ENCODE results near the gene SCN10A.

The SCN10A gene

DNA sequence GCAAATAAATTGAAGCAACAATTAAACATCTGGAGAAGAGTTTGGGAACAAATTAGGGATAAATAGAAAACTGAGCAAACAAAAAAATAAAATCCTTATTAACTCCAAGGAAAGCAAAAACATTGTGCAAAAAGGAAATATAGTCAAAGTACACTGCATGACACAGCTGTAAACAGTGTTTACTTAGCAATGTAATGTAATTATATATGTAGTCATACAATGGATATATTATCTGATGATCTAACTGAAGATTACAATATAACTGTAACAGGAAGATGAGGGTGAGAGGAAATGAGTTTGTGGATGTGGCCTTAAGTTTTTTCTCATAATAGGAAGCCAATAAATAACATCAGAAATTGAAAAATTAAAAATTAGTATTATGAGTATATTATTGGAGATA lies 42.5 kb downstream of the SCN10A start:
- no peak for DNase-seq (ENCODE audit: low read depth)

DNA sequence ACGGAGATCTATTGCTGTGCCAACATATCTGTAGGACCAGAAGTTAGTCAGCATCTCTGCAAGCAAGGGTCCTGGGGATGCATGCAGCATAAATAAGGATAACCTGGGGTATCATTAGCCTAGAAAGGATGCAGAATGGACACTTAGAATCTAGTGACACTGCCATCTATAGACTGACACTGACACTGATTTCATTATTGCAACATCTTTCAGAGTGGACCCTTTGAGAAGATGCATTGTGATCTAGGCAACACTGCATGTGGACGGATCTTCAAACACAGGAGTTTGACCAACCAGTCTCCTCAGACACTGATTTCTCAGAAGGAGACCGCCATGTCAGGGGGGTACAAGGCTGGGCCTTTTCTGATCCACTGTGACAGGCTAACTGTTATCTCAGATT lies 52.4 kb downstream of the SCN10A start:
- DNase-seq (ENCODE audit: low read depth), result no peak

DNA sequence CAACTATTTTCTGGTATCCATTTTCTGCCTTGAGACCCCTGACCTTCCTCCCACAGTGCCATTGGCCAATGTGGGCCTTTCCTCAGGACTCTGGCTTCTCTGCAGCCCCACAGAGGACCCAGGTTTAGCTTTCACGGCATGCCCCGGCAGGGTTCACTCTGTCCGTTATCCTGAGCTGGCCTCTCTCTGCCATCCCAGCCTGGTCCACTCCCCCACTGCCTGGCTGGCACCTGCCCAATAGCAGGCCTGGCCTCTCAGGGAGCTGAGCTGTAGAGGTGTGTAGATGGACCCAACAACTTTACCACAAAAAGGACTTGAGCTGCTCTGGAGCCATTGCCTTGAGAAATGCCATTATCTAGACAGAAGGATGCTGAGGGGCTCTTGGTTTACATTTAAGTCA lies 57.5 kb downstream of the SCN10A start:
- DNase-seq (ENCODE audit: low read depth), result no peak

DNA sequence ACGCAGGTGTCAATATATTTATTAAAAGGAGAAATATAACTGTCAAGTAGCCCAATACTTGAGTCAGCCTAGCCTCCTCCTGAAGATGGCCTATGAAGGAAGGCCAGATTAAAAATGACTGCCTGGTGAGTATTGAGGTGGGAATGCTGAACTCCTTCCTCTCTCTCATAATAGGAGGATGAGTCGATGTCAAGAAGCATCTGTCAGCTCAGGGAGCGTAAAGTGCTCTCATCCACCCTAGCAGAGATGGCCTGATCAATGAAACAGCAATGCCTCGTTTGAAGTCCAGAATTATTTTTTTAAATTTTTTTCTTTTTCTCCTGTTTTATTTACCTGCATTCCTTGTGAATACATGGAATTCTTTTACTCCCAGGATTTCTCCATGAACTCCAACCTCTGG lies 58.3 kb downstream of the SCN10A start:
- DNase-seq (ENCODE audit: low read depth), result no peak

DNA sequence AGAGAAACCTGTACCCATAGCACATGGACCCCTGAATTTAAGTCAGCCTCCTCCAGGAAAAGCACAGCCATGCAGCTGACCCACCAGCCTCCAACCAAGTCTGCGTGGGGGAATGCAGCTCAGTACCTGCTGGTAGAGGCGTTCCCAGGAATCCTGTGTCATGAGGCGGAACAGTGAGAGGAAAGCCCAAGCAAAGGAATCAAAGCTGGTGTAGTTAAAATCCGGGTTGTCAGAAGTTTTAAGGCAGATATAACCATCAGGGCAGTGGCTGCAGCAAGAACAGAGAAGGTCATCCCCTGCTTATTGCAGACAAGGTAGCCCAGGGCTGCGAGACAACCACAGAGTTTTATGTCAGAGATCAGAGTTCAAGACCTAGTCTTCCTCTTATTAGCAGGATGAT lies 59.1 kb downstream of the SCN10A start:
- DNase-seq (ENCODE audit: low read depth), result no peak

DNA sequence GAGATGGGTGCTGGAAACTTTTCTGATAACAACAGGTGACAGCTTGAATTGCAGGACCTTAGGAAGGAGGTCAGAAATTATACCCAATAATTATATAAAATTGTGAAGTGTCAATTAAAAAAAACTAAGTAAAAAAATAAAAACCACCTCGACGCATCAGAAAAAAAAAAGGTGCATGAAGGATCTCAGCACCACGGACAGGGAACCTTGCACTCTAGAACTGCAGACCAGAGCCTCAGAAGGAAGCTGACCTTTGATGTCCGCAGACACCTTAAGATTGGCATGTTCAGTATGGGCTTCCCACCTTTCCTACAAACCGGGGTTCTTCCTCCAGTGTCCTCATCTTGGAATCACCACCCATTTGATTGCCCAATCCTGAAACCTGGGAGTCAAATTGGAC lies 60.9 kb downstream of the SCN10A start:
- no peak for DNase-seq (ENCODE audit: low read depth)

DNA sequence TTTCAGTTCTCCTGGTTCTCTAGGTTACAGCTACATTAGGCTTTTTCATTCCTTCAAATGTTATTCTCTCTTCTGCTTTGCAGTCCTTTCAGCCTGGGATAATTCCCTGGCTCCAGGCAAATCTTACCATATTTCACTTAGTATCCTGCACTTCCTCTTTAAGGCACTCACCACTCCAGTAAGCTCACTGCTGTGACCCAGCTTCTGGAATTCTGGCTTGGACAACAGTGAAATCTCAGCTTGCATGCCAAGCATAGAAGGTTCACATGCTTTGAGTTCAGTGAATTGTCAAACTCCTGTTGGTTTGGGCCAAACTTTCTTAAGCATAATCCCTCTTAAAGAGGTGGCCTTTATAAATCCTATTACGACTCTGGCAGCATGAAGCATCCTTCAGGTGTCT lies 69.4 kb downstream of the SCN10A start:
- no peak for DNase-seq (ENCODE audit: low read depth)

DNA sequence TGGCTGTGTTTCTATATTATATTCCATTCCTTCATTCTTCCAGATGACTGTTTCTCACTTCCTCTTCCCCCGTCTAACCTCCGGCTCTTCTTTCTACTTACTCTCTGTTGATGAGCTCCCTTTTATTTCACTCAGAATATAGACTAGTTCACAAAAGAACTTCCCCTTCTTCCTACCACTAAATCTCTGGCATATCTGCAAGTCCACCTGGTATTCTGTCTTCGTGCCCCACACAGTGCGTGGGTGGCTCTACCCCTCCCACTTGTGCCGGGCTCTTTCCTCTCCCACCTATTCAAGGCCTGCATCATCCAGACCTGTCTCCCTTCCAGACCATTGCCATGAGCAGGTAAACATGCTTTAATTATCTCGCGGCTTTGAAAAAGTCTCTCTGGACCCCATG lies 73.0 kb downstream of the SCN10A start:
- DNase-seq (ENCODE audit: low read depth), result no peak

DNA sequence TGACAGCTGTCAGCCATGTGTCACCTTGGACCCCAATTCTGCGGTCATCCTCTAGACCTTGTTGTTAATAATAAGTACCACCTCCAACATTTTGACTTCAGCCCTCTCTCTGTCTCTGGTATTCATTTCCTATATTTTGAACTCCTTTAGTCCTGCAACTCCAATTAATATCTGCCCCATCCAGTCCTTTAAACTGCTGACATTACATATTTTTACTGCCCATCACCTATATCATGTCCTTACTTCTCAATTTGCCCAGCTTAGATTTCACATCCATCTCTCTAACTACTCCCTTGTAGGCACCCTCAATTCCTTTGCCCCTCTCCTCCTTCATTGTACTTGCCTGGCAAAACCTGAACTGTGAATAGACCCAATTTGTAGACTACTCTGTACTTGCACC lies 73.5 kb downstream of the SCN10A start:
- DNase-seq (ENCODE audit: low read depth), result no peak

DNA sequence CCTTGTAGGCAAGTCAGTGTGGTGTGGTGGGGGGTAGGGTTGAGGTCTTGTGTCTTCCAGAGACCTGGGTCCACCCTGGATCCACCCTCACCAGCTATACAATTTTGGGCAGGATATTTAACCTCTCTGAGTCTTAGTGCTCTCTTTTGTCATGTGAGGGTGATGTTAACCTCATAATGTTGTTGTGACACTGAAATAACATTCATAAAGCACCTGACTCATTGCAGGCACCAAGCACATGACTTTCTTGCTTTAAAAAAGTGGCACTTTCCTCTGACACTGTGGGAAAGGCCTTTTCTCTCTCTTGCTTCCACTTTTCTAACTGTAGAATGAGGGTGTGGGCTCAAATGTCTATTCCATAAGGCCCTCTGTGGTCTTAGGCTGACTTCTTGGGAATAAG lies 75.5 kb downstream of the SCN10A start:
- DNase-seq (ENCODE audit: low read depth), result no peak

DNA sequence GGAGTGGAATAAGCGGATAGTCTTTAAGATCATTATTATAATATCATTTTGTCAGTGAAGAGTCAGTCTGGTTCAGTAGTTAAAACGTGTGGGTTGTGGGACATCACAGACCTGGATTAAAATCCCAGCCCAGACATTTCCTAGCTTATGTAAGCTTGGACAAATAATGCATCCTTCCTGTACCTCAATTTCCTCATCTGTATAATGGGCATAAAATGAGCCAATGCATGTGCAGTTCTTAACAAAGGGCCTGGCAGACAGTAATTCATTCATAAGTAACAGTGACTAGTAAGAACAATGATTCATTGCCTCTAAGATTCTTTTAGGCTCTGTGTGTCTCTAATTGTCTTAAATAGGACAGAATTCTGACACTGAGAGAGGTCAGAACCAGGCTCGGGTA lies 76.1 kb downstream of the SCN10A start:
- DNase-seq (ENCODE audit: low read depth), result no peak

DNA sequence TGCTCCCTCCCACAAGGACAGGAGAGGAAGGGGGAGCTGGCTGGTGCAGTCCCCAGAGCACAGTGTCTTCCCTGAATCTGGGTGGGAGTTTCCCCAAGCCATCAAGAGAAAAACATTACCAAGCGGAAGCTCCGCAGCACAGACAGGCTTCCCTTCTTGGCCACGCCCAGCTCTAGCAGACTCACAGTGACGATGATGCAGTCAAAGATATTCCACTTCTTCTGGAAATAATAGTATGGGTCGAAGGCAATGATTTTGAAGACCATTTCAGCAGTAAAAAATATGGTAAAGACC lies 76.7 kb downstream of the SCN10A start:
- DNase-seq (ENCODE audit: low read depth), result no peak

DNA sequence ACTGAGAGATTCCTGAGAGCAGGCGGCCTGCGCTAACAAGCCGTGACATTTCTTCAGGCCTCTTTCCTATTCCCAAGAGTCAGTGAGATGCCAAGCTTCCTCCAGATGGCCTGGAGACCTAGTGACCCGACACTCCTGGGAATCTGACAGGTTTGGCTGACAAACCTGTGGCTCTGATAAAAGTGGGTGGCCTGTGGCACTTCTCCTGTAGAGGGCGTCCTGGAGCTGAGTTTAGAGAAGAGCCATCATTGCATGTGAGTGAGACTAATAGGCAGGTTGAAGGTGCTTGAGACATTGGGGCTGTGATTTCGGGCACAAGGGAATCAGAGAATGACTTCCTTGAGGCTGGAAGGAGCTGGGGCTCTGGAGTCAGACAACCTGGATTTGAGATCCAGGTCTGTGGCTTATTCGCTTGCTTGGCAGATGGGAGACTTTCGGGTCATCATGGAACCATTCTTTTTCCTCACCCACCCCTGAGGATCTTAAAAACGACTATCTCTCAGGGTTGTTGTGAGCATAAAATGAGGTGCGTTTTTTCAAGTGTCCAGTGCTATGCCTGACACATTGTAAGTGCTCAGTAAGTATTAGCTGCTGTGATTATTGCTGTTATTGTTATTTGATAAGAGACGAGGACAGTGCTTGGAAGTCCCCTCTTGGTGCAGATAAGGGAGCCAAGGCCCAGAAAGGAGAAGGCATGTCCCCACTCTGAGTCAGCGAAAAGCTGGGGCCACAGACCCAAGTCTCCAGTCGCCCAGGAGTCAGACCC lies 77.2 kb downstream of the SCN10A start:
- no peak for DNase-seq (ENCODE audit: low read depth)

DNA sequence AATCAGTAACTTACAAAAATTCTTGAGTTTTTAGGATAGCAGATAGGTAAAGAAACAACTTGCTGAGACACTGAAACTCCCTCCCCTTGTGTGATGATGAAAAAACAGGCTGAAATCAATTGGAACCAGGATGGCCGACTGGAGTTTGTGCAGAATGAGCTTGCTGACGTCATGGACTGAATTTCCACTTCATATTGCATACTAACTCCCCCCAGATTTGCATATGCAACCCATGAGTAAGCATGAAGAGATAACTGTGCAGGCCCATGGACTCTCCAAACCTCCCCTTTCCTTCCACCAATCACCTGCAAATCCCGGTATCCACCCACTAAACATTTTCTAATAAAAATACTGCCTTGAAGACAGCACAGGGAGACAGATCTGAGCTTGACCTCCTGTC lies 84.5 kb downstream of the SCN10A start:
- DNase-seq (ENCODE audit: low read depth), result no peak

DNA sequence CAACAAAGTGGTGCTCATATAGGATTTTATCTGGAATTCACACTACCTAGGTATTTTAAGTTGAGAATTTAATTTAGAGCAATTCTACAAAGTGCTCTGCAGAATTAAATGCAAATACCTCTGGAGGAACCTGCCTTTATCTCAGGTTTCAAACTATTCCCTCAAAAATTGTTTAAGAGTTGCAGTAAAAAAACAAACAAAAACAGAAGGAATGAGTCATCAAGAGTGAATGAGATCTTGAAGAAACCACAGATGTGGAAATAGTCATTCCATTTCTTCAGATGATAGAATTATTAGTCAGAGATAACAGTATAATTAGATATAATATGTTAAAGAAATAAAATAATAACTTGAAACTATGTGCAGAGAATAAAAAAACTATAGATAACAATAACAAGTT lies 85.7 kb downstream of the SCN10A start:
- DNase-seq (ENCODE audit: low read depth), result no peak

DNA sequence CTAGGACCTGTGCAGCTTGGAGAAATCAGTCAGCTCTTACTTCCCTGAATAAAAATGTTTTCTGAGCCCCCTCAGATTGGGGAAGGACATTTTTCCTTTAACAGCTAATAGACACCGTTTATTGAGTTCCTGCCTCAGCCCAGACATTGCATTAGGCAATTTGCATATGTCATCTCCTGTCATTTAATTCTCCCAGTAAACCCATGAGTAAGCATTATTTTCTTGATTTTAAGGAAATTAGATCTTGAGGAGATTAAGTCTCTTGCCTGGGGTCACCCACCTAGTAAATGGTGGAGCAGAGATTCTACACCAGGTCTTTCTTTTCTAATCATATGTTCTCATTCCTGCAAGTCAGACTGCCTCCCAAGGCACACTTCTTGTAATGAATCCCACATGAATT lies 88.0 kb downstream of the SCN10A start:
- no peak for DNase-seq (ENCODE audit: low read depth)

DNA sequence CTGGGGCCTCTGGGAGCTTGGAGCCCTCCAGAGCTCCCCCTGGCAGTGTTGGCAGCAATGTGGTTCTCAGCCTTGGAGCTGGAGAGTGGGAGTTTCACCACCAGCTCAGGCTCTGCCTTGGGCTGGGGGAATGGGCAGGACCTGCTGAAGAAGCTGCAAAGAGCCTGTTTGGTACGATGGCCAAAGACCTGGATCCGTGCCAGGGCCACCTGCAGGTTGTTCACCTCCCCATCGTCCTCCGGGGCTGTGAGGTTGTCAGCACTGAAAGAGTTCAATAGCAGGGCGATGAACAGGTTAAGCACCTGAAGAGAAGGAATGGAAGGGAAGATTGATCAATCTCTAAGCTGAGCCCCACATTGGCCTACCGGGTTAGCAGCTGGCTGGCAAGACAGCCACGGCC lies 89.3 kb downstream of the SCN10A start:
- DNase-seq (ENCODE audit: low read depth), result no peak

DNA sequence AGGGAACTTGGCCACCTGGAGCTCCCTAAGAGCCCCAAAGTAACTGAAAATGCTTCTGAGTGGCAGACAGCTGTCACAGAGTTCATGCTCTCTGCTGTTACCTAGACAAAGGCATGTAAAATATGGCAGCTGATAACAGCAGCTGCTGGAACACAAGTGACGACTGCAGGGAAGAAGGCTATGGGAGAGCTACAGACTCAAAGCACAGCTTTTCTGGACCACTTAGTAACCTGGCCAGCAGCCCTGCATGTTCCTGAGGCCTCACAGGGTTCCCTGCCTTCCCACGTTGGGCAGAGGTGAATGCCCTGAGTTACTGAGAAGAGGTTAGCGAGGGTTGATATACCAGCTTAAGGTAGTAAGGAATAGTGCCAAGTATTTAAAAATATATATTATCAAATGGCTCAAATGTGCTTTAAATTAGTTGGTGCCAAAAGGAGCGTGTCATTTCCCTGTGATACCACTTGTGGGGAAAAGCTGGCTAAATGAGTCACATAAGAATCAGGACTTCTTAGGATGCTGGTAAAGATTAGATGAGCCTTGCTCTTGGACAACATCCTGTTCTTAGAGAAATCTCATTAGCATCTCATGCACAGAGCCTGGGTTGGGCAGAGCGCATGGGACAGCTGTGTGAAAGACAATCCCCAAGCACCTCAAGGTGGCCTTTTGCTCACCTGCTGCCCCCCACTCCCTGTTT lies 90.1 kb downstream of the SCN10A start:
- no peak for DNase-seq (ENCODE audit: low read depth)

DNA sequence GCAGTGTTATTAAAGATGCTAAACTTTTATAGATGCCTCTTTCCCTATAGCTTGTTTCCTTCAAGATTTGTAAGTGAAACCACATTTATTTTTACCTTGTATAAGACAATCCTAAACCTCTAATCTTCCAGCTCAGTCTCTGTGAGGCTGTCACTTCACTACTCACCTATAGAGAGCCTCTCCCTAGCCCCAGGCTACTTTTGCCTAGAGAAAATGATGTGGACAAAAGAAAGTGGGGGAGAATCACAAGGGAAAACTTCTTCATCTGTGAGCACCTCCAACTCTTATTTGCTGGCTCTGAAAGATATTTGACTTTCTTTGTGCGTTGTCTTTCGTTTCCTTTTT lies 91.7 kb downstream of the SCN10A start:
- DNase-seq (ENCODE audit: low read depth), result no peak

DNA sequence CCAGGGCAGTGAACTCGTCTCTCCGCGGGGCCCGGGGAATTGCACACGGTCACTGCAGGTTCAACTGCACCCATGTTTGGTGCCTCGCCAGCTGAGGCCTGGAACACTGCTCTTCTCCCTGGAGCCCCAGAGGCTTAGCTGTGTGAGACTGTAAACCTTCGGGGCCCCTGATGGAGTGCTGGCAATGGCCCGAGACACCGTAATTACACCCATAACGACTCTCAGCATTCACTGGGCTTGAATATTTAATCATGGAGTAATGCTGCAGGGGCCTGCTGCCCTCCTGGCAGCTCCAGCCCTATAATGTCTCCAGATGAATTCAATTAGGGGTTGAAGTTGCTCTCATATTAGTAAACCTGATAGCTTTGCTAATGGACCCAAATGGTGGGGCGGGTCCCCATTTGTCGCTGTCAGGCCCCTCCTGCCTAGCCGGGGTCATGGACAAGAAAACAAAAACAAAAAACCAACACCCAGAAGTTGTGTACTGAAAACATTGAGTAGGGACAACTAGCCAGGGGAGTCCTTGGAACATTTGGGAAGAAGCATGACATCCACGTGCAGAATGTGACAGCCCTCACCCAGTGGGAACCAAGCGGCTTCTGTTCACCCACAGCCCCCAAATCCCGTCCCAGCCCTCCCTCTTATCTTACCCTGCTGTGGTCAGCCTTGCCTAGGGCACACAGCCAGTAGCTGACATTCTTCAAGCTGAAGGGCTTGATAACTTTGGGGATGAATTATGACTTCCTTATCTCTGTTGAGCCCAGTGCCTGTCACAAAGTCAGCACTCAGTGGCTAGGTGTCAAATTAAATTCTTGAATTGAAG lies 92.2 kb downstream of the SCN10A start:
- no peak for DNase-seq (ENCODE audit: low read depth)

DNA sequence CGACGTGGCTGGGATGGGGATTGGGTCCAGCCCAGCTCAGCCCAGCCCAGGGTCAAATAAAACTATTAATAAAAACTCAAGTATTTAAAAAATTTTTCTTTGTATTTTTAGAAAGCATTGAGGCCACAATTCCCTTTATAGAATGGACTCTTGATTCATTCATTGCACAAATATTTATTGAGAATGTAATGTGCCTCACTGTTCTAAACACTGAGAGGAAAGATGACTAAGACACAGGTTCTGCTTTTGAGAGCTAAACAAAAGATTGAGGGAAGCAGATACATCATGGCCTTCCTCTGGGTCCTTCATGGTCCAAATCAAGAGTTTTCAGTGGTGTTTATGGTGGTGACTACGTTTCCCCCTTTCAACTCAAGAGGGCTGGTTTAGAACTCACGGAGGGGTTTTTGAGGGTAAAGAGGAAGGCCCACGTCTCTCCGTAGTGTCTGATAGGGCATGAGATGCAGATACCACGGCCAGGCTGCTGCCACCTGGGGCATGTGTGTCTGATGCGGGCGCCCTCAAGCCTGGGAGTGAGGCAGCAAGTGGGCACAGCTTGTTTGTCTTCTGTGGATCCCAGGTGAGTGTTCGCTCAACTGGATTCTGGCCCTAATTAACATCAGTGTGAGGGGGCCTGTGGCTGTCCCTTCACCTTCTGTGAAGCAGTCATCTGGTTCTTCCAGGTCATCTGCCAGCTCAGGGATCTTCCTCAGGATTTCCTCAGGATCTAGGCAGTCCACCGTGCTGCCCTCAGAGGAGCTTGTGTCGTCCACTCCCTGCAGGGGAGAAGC lies 93.0 kb downstream of the SCN10A start:
- no peak for DNase-seq (ENCODE audit: low read depth)

DNA sequence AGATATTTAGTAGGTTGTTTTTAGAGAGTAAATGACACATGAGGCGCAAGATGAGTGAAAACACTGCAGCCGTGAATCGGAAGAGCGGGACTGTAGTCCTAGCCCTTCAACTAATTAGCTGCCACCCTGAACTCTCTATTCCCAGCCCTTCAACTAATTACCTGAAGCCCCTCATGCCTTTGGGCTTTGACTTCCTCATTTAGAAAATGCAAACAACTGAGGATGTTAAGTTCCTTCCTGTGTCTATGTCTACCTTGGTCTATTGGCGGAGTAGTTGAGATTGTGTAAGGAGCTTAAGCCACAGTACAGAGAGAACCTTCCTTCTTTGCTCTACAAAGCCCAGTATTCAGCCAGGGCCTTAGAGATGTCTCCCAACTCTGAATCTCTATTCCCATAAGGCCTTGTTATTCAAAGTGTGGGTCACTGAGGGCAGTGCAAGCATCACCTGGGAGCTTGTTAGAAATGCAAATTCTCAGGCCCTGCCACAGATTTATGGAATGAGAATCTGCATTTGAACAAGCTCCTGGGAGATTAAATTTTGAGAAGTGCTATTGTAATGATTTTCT lies 94.7 kb downstream of the SCN10A start:
- DNase-seq (ENCODE audit: low read depth), result no peak

All from stimulated activated CD8-positive, alpha-beta memory T cell treated with anti-CD3 and anti-CD28 coated beads, Interleukin-15, amount 100 ng/mL, for 1 hour (primary cell).